ENCODE results near the gene AP1M1. TPM values are rescaled to one million over a fixed set of nuclear protein-coding genes. Genes with fewer than 3 reads are reported as not detected.

Gene AP1M1
- total RNA-seq, 1 experiment from 2014 or later = 30.3 TPM

GRCh38 chr19:16217716-16218451 is 20.2 kb downstream of the AP1M1 start:
- Histone ChIP-seq H3K79me1 (ENCODE audit: insufficient read depth, low read depth, low read length, poor library complexity, severe bottlenecking) (no peaks in the 10 kb centered on the region), H2AFZ (ENCODE audit: low read length) (no peak overlapping the region), H3K27ac (ENCODE audit: insufficient read length, low read depth, low read length) (no peak overlapping the region), H3K4ac (ENCODE audit: low read depth, low read length) (no peak overlapping the region), H3K9ac (ENCODE audit: extremely low read depth, insufficient read length, low read length) (no peak overlapping the region), H3K23me2 (ENCODE audit: insufficient read length, low read depth, low read length, poor library complexity, severe bottlenecking) (no peaks in the 10 kb centered on the region), H2BK20ac (ENCODE audit: low read depth, low read length, poor library complexity, severe bottlenecking) (no peak overlapping the region), H2BK12ac (ENCODE audit: insufficient read length, low read depth, low read length) (no peak overlapping the region), H2BK15ac (ENCODE audit: low read depth, low read length) (no peak overlapping the region), H3K9me3 (ENCODE audit: control insufficient read depth, low read depth, low read length) (no peaks in the 10 kb centered on the region), H3K4me1 (ENCODE audit: insufficient read depth, low read length) (no peaks in the 10 kb centered on the region), H3K27me3 (ENCODE audit: insufficient read depth, low read length) (no peaks in the 10 kb centered on the region), H2AK5ac (ENCODE audit: insufficient read length, low read length) (no peak overlapping the region), H4K5ac (ENCODE audit: insufficient read length, low read depth, low read length) (no peak overlapping the region), H3K4me2 (ENCODE audit: insufficient read depth, insufficient read length, low read length) (no peak overlapping the region), H3K56ac (ENCODE audit: insufficient read length, low read depth, low read length) (no peak overlapping the region), H4K8ac (replicated peaks; ENCODE audit: insufficient read length, low read depth, low read length) (no peak overlapping the region), H4K20me1 (ENCODE audit: control insufficient read depth, insufficient read depth, insufficient read length) (no peaks in the 10 kb centered on the region), H2BK5ac (ENCODE audit: insufficient read length, low read length) (no peak overlapping the region), H3K18ac (ENCODE audit: insufficient read length, low read depth, low read length) (no peak overlapping the region), H2BK120ac (ENCODE audit: low read depth, low read length, poor library complexity, severe bottlenecking) (no peak overlapping the region), H3T11ph (ENCODE audit: low read length) (no peak overlapping the region), H3K14ac (ENCODE audit: insufficient read depth, low read length) (no peak overlapping the region), H4K91ac (ENCODE audit: insufficient read length, low read depth, low read length) (no peak overlapping the region), H3K79me2 (ENCODE audit: insufficient read depth, low read length) (no peaks in the 10 kb centered on the region), H3K23ac (ENCODE audit: insufficient read length, low read depth, low read length) (no peak overlapping the region)
- Mint-ChIP-seq H3K4me1 (0 out of 4 replicates have a peak, but pooled peaks cover 0 to 2% of the 10 kb centered on the region in 2 experiments), H3K4me3 (no peak overlapping the region), H3K27me3 (ENCODE audit: low read depth) (peaks cover 4% of the 10 kb centered on the region; the same call in 1 of the 2 replicates), H3K36me3 (ENCODE audit: insufficient read depth in 1 of 3, low read depth in 3 of 3) (peaks cover 41 to 56% (median 43%) of the 10 kb centered on the region in 3 experiments), H3K9me3 (peaks cover 23 to 28% of the 10 kb centered on the region in 2 experiments), H3K27ac (no peak overlapping the region)
- TF ChIP-seq CTCF (conservative IDR thresholded peaks at IDR 0.05) = no peak
- no peak for DNase-seq
- no CpG with 5 or more reads among the region's 16 CpGs for WGBS (ENCODE audit: extremely low coverage, insufficient read length, low lambda C conversion rate)

Data from H9 (cell line).